Measurements from ENCODE around the gene B9D2. TPM values are rescaled to one million over a fixed set of nuclear protein-coding genes. Genes with fewer than 3 reads are reported as not detected.

Gene B9D2
- total RNA-seq, 1 donor from 2014 or later = 10.7 TPM

DNA sequence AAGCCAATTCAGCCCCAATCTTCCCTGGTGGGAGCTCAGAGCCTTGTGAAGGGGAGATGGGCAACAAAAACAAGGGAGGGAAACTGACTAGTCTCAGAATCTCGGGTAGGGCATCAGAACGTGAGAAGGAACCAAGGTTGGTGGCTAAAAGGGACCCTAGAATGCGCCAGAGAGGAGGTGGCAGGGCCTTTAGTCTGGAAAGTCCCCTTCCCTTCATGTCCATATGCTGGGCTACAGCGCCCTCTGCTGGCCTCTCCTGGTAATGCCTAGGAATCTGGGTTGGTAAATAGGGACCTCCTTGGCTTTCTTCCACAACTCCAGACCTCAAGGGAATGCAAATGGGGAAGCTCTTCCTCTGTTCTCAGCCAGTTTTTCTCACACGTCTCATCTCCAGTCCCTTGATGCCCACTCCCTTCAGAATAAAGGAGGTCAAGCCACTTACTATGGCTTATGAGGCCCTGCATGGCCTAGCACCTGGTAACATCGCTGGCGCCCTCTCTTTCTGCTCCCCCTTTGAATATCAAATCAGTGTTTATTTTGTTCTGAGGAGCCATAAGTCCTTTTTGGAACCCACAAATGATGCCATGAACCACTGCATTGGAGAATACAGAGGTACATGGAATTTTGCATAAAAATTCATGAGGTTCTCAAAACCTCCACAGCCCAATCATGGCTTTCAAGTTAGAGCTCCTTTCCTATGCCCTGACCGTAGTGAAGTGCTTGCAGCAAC, 55.3 kb downstream of the B9D2 start:
- Mint-ChIP-seq H3K4me3 (ENCODE audit: low read depth) (peak overlapping the region; percentile 97), H3K9me3 (ENCODE audit: low read depth) (no peaks in the 10 kb centered on the region), H3K4me1 (ENCODE audit: low read depth) (peaks cover 20% of the 10 kb centered on the region), H3K27ac (peak overlapping the region; percentile 89), H3K27me3 (no peaks in the 10 kb centered on the region), H3K36me3 (ENCODE audit: insufficient read depth) (peaks cover 17% of the 10 kb centered on the region)
- DNase-seq (ENCODE audit: low spot score, unreplicated experiment) = peak; percentile 96
- TF ChIP-seq, protein P1, sequence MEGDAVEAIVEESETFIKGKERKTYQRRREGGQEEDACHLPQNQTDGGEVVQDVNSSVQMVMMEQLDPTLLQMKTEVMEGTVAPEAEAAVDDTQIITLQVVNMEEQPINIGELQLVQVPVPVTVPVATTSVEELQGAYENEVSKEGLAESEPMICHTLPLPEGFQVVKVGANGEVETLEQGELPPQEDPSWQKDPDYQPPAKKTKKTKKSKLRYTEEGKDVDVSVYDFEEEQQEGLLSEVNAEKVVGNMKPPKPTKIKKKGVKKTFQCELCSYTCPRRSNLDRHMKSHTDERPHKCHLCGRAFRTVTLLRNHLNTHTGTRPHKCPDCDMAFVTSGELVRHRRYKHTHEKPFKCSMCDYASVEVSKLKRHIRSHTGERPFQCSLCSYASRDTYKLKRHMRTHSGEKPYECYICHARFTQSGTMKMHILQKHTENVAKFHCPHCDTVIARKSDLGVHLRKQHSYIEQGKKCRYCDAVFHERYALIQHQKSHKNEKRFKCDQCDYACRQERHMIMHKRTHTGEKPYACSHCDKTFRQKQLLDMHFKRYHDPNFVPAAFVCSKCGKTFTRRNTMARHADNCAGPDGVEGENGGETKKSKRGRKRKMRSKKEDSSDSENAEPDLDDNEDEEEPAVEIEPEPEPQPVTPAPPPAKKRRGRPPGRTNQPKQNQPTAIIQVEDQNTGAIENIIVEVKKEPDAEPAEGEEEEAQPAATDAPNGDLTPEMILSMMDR (IDR thresholded peaks at IDR 0.05; ENCODE audit: unreplicated experiment) = peak; percentile 97

DNA sequence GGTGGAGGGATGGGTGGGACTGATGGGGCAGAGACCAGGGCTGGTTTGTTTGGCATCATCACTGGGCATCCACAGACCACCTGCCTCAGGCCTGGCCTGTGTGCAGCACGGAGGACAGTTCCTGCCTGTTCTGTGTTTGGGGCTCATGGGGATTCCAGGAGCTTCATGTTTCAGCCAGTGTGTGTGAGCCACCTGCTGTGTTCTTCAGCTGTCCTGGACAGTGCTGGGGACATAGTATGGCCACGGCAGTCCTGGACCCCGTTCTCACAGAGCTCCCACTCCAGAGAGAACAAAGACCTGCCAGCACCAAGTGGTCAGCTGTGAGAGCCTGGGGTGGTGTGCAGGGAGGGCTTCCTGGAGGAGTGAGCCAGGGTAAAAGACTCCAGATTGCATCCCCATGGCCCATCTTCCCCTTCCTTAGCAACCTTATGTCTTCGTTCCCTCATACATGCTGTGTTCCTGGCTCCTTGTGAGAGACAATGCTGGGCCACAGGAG, 55.9 kb downstream of the B9D2 start:
- no peak overlapping the region for H3K4me3 Mint-ChIP-seq (ENCODE audit: low read depth)
- no peaks in the 10 kb centered on the region for H3K27me3 Mint-ChIP-seq
- H3K4me1 Mint-ChIP-seq (ENCODE audit: low read depth) = peaks cover 18% of the 10 kb centered on the region
- no peak for DNase-seq (ENCODE audit: low spot score, unreplicated experiment)
- peak overlapping the region; percentile 89 for H3K27ac Mint-ChIP-seq
- TF ChIP-seq, protein P1 (IDR thresholded peaks at IDR 0.05; ENCODE audit: unreplicated experiment) = no peak
- H3K9me3 Mint-ChIP-seq (ENCODE audit: low read depth) = no peaks in the 10 kb centered on the region
- H3K36me3 Mint-ChIP-seq (ENCODE audit: insufficient read depth) = peaks cover 13% of the 10 kb centered on the region

DNA sequence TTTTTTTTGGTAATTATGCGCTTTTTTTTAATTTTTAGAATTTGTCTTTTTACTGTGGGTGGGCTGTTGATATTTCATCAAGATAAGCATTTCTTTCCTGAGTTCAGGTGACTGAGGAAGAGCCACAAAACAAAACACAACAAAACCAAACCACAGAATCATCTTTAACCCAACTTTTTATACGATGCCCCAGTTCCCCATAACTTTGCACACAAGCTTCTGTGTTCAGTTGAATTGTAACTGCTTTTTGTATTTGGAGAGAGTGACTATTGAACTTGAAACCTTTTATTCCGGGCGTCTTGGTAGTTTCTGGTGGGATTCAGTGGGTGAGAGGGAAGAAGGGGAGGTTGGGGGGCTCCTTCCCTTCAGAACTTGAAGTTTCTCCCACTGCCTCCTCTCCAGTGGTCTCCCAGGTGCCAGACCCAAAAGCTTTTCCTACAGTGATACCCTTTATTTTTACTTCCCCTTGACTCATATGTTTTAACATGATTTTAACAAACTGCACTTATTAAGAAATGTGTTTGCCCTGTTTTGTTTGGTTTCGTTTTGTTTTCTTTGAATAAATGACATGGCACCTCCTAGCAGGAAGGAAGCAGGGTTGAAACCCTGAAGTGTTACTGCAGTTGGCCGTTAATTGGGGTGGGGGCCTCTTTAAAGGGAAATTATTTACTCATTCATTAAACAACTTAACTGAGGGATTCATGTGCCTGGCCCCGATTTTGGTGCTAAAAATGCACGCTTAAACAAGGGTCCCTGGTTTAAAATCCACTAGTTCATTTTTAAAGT, 56.7 kb downstream of the B9D2 start:
- DNase-seq (ENCODE audit: low spot score, unreplicated experiment) = no peak
- Mint-ChIP-seq H3K36me3 (ENCODE audit: insufficient read depth) (peaks cover 16% of the 10 kb centered on the region), H3K27me3 (no peaks in the 10 kb centered on the region), H3K9me3 (ENCODE audit: low read depth) (no peaks in the 10 kb centered on the region), H3K4me1 (ENCODE audit: low read depth) (peaks cover 18% of the 10 kb centered on the region), H3K27ac (peak overlapping the region; percentile 56), H3K4me3 (ENCODE audit: low read depth) (no peak overlapping the region)
- TF ChIP-seq, protein P1 (IDR thresholded peaks at IDR 0.05; ENCODE audit: unreplicated experiment) = no peak

DNA sequence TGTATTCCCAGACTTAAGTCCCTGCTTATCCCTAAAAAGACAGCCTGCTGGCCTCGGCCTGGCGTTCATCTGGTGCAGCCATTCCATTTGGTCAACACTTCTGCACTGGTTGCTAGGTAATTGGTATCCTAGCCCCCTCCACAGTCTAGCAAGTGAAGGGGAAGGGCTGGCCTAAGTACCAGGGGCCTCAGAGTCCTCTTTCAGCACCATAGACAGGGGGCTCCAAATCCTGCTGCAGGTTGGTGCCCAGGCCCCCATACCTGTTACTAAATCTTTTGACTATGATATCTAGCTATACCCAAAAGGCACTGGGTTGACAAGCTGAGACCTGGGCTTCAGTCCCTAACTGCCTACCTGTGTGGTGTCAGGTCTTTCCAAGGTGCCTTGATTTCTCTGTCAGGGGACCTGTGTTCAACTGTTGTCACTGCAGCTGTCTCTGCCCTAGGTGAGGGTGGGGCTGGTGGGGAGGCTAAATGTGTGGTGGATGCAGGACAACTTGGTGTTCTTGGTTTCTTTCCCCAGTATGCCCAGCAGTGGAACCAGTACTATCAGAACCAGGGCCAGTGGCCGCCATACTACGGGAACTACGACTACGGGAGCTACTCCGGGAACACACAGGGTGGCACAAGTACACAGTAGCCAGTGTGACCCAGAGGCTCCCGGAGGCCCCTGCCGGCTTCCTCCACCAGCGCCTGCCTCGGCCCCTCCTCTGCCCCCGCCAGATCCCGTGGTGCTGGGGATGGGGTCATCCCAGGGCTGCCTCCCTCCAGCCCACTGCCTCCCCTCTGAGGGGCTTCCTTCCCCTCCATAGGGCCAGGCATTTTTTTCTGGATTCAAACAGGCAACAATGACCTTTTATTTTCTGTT, 57.8 kb downstream of the B9D2 start:
- H3K27me3 Mint-ChIP-seq = no peaks in the 10 kb centered on the region
- peaks cover 19% of the 10 kb centered on the region for H3K36me3 Mint-ChIP-seq (ENCODE audit: insufficient read depth)
- no peak for DNase-seq (ENCODE audit: low spot score, unreplicated experiment)
- H3K4me3 Mint-ChIP-seq (ENCODE audit: low read depth) = no peak overlapping the region
- peaks cover 14% of the 10 kb centered on the region for H3K4me1 Mint-ChIP-seq (ENCODE audit: low read depth)
- no peaks in the 10 kb centered on the region for H3K9me3 Mint-ChIP-seq (ENCODE audit: low read depth)
- no peak overlapping the region for H3K27ac Mint-ChIP-seq
- TF ChIP-seq, protein P1 (IDR thresholded peaks at IDR 0.05; ENCODE audit: unreplicated experiment) = no peak

All from progenitor cell of endocrine pancreas (in vitro differentiated cells).